BLaER1 treated with 17β-estradiol and CSF1 and Interleukin-3, amounts not matched to agents 10 nM and 100 nM (cell line): ENCODE data around the gene ETS2.

Source experiments
- H3K27ac ChIP-seq, 11 experiments: shearing (Covaris generic); formaldehyde crosslinking; 2 replicates each; pipeline ENCODE4 v1.8.1; 2022
- H3K27me3 ChIP-seq, 11 experiments: shearing (Covaris generic); formaldehyde crosslinking; 2 replicates each; pipeline ENCODE4 v1.8.1; 2022
- H3K36me3 ChIP-seq, 11 experiments: shearing (Covaris generic); formaldehyde crosslinking; 2 replicates each; pipeline ENCODE4 v1.8.1; 2022
- H3K4me1 ChIP-seq, 10 experiments: shearing (Covaris generic); formaldehyde crosslinking; 2 replicates each; pipeline ENCODE4 v1.8.1; 2022
- H3K4me2 ChIP-seq, 11 experiments: shearing (Covaris generic); formaldehyde crosslinking; 2 replicates each; pipeline ENCODE4 v1.8.1; 2022
- H3K4me3 ChIP-seq, 10 experiments: shearing (Covaris generic); formaldehyde crosslinking; 2 replicates each; pipeline ENCODE4 v1.8.1; 2022
- H3K9ac ChIP-seq, 11 experiments: shearing (Covaris generic); formaldehyde crosslinking; 2 replicates each; pipeline ENCODE4 v1.8.1; 2022
- H3K9me3 ChIP-seq, 11 experiments: shearing (Covaris generic); formaldehyde crosslinking; replicated peaks in 1 of 11; 2 replicates each; pipeline ENCODE4 v1.8.1; 2022
- H4K20me1 ChIP-seq, 11 experiments: shearing (Covaris generic); formaldehyde crosslinking; 2 replicates each; pipeline ENCODE4 v1.8.1; 2022
- Cebpa-rat ChIP-seq, 11 experiments: shearing (Covaris generic); IDR thresholded peaks; 2 replicates each; pipeline ENCODE4 v1.8.1; 2022

The ETS2 gene

GRCh38 chr21:38800046-38800758 is 5.5 kb upstream of the ETS2 start:
- Histone ChIP-seq H4K20me1 (no peaks in the 10 kb centered on the region), H3K27me3 (peaks cover 0 to 4% (median 0%) of the 10 kb centered on the region in 11 experiments; a peak in 1 of 22 replicates), H3K36me3 (no peaks in the 10 kb centered on the region), H3K9me3 (no peaks in the 10 kb centered on the region), H3K4me3 (no peak overlapping the region), H3K27ac (no peak overlapping the region), H3K4me2 (no peak overlapping the region), H3K4me1 (peaks cover 31 to 44% (median 36%) of the 10 kb centered on the region in 10 experiments), H3K9ac (no peak overlapping the region)
- no peak for TF ChIP-seq Cebpa-rat (IDR thresholded peaks at IDR 0.05)

DNA sequence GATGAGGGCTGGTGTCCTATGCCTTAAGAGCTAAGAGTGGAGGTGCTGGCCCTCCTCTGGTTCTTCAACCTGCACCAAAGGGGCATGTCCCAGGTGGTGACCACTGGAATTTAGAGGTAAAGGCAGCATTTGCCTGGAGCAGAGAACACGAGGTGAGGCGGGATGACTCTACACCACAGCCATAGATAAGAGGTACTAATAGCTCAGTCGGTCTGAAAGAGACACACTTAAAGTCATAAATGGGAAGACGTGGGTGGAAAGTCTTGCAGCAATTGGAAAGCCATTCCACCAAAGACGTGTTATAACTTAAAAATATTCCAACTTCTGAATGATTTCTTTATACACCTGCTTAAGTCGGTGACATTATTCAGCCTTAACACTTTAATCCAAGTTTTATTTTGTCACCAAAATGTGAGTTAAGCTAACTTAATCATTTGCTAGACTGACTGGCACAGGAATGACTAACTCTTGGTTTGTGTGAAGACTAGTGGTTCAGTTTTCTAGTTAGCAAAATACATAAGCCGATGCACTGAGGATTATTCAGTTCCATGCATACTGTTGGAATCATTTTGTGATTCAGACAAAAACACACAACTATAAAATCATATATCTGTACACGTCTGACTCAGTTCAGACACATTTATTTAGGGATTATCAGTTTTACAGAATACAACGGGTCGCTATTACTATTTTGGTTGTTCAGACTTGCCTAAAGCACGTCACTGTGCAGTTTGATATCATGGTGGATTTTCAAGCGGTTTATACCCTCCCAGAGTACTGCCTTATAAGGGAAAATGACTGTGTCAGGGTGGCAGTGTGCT is 4.6 kb upstream of the ETS2 start:
- TF ChIP-seq Cebpa-rat (IDR thresholded peaks at IDR 0.05), result no peak

DNA sequence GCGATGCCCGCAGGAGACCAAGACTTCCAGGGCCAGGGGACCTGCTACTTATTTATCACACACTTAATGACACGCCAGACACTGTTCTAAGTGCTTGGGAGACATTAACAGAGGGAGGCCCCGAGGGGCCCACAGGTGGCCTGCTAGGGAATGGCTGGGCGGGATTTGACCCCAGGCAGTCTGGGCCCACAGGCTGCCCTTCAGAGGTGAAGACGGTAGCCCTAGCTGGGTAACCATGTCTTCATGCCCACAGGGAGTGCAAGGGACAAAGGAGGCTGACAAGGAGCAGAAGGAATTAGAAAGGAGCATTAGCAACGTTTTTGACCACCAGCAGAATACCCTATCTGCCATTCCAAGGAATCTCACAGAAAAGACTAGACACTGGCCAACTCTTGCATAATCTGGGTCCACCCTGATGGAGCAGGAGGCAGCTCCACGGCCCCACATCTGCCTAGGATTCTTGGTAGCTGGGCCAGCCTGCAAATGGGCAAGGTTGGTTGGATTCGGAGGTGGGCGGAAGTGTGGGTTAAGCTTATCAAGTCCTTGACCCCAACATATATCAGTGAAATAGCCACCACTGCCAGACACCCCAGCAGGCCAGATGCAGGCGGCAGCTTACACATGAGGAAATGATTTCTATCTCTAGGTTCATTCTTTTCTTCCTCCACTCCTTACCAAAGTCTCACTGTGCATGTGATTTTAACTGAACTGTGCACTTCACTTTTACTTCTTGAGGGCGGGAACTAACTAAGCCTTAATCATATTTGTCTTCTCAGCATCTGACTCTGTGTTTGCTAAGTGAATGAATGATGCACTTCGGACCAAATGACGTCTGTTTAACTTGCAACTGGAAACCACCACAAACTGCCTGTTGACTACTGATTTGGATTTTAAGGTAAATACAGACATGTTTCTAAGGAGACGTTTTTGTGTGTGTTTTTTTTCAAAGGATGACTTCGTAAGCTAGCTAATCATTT is 3.4 kb upstream of the ETS2 start:
- Histone ChIP-seq H3K9ac (no peak overlapping the region), H3K27me3 (no peaks in the 10 kb centered on the region), H3K4me3 (no peak overlapping the region), H3K9me3 (no peaks in the 10 kb centered on the region), H3K4me2 (no peak overlapping the region), H3K27ac (no peak overlapping the region), H4K20me1 (peaks cover 0 to 16% (median 13%) of the 10 kb centered on the region in 11 experiments; a peak in 19 of 22 replicates), H3K36me3 (peaks cover 0 to 1% (median 0%) of the 10 kb centered on the region in 11 experiments; a peak in 1 of 22 replicates), H3K4me1 (peaks cover 16 to 24% (median 17%) of the 10 kb centered on the region in 10 experiments)
- no peak for TF ChIP-seq Cebpa-rat (IDR thresholded peaks at IDR 0.05)

More for the DNA sequence above, 4.6 kb upstream of the ETS2 start:
- Histone ChIP-seq H3K36me3 (no peaks in the 10 kb centered on the region), H3K4me3 (no peak overlapping the region), H3K4me2 (no peak overlapping the region), H3K27me3 (no peaks in the 10 kb centered on the region), H3K9me3 (no peaks in the 10 kb centered on the region), H3K4me1 (peaks cover 23 to 36% (median 28%) of the 10 kb centered on the region in 10 experiments), H4K20me1 (peaks cover 0 to 4% (median under 1%) of the 10 kb centered on the region in 11 experiments; a peak in 7 of 22 replicates), H3K9ac (no peak overlapping the region), H3K27ac (no peak overlapping the region)

DNA sequence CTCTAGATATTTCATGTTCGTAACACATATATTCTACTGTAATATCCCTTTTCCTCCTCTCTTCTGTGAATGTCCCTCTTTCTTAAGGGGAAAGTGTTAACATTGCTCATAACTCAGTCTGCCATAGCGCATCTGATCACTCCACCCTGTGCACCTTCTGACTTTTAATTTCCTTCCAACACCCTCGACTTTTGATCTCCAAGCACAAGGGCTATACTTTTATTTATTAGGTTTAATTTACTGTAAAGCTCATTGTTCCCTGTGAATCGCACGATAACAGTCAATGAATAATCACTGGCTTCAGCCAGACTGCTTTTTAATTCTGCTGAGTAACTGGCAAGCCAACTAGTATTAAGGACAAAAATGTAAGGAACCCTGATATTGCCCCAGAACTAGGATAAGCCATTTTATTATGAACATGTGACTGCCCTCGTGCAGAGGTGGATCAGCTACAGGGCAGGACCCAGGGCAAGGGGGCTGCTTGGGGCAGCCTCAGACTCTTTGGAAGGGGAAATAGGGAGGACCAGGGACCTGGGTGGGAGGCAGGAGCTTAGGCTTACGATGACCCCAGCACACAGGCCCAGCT is 2.6 kb upstream of the ETS2 start:
- Histone ChIP-seq H3K27ac (no peak overlapping the region), H3K36me3 (peaks cover 0 to 10% (median 7%) of the 10 kb centered on the region in 11 experiments; a peak in 13 of 22 replicates), H3K4me2 (no peak overlapping the region; a peak in 1 of 22 replicates), H3K27me3 (no peaks in the 10 kb centered on the region), H3K9ac (no peak overlapping the region), H3K4me3 (no peak overlapping the region), H4K20me1 (peaks cover 0 to 24% (median 21%) of the 10 kb centered on the region in 11 experiments; a peak in 20 of 22 replicates), H3K4me1 (peaks cover 17 to 25% (median 24%) of the 10 kb centered on the region in 10 experiments), H3K9me3 (no peaks in the 10 kb centered on the region)
- no peak for TF ChIP-seq Cebpa-rat (IDR thresholded peaks at IDR 0.05)

- H3K4me1 ChIP-seq, result peaks cover 27 to 36% (median 35%) of the 10 kb centered on the region in 10 experiments
- peak overlapping the region; percentile 82 to 97 (median 93) for H3K4me2 ChIP-seq
- TF ChIP-seq Cebpa-rat (IDR thresholded peaks at IDR 0.05), result no peak
- H3K27ac ChIP-seq, result peak overlapping the region in 5 of 11 experiments; percentile 96 to 98 (median 96); a peak in 7 of 22 replicates
- H3K4me3 ChIP-seq, result peak overlapping the region in 8 of 10 experiments; percentile 87 to 99 (median 96); a peak in 12 of 20 replicates
- H3K27me3 ChIP-seq, result no peaks in the 10 kb centered on the region
- peak overlapping the region in 7 of 11 experiments; percentile 95 to 99 (median 98); a peak in 11 of 22 replicates for H3K9ac ChIP-seq
- H4K20me1 ChIP-seq, result peaks cover 0 to 34% (median 31%) of the 10 kb centered on the region in 11 experiments; a peak in 20 of 22 replicates
- peaks cover 0 to 20% (median 16%) of the 10 kb centered on the region in 11 experiments; a peak in 15 of 22 replicates for H3K36me3 ChIP-seq
- H3K9me3 ChIP-seq, result no peaks in the 10 kb centered on the region
Measured at GRCh38 chr21:38804030-38804788, 1.5 kb upstream of the ETS2 start.

GRCh38 chr21:38804789-38805327 is 871 bp upstream of the ETS2 start:
- H3K4me2 ChIP-seq, result peak overlapping the region; percentile 82 to 97 (median 93)
- H3K9ac ChIP-seq, result peak overlapping the region; percentile 95 to 99 (median 97)
- H3K4me3 ChIP-seq, result peak overlapping the region; percentile 86 to 99 (median 96)
- H3K4me1 ChIP-seq, result peaks cover 34 to 42% (median 40%) of the 10 kb centered on the region in 10 experiments
- TF ChIP-seq Cebpa-rat (IDR thresholded peaks at IDR 0.05), result no peak
- no peaks in the 10 kb centered on the region for H3K9me3 ChIP-seq
- peaks cover 2 to 26% (median 22%) of the 10 kb centered on the region in 11 experiments; a peak in 21 of 22 replicates for H3K36me3 ChIP-seq
- H3K27me3 ChIP-seq, result no peaks in the 10 kb centered on the region
- peak overlapping the region; percentile 93 to 98 (median 96); a peak in 21 of 22 replicates for H3K27ac ChIP-seq
- peaks cover 0 to 41% (median 37%) of the 10 kb centered on the region in 11 experiments; a peak in 20 of 22 replicates for H4K20me1 ChIP-seq
